HG03558 (cell line): Measurements from ENCODE around the gene CCDC186.
"Not testable (repeated sequence)": the region's sequence is repeated elsewhere in the genome, so short reads cannot be mapped to it uniquely, and the experiment has no call there.

ENCODE experiments used
- ATAC-seq: cut with Tn5 transposase; IDR thresholded peaks from one replicate; pipeline ENCODE4 v1.9.1; 2021; ENCODE audit warnings: moderate number of reproducible peaks; ENCODE audit not compliant: unreplicated experiment; ENCODE audit errors: extremely low read depth

The CCDC186 gene

DNA sequence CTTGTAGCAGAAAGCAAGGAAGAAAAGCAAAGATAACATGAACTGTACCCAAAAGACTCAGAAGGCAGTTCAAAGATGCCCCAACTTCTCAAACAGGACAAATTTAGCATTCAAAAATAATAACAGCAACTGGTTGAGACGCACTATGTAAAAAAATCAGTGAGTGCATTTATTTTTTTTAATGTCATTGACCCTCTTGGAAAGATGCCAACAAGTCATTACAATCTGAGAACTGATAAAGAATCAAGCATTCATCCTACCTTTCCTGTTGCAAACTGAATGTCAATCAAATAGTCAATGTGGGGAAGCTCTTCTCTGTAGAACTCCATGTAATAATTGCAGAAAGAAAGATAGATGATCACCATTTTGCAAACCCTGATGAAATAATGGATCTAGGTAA lies 1.7 kb upstream of the CCDC186 start:
- ATAC-seq, result no peak

DNA sequence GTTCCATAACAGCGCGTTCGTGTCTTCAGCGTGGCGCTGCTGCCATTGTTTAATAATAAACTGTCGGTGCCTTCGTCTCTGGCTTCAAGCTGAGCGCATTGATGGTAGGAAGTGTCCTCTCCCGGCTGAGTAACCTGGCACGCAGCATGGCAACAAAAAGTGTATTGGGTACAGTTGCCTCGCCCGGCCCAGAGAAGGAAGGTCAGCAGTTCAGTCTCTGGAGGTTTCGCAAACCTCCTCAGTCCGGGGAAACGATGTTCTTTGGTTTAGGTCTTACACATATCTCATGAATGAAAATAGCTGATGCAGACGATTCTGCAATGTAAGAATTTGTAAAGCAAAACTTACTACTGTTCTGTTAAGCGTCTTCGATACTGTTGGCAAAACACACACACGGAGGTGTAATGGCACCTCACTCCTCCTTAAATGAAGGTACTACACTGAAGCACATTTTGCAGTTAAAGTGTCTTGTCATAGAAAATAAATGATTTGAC lies 739 bp upstream of the CCDC186 start:
- ATAC-seq, result no peak

DNA sequence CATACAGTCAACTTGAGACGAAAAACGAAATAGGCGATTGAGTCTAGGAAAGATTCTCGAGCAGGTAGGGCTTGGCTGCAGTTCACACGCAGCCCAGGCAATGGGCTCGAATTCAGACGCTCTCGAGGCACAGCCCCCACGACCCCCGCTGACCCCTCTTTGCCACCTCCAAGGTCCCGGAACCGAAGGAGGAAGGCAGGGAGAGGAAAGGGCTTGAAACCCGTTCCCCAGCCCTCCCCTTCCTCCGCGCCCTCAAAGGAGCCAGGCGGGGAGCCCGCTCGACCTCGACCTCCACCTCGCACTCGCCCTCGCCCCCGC lies 441 bp downstream of the CCDC186 start:
- no peak for ATAC-seq

DNA sequence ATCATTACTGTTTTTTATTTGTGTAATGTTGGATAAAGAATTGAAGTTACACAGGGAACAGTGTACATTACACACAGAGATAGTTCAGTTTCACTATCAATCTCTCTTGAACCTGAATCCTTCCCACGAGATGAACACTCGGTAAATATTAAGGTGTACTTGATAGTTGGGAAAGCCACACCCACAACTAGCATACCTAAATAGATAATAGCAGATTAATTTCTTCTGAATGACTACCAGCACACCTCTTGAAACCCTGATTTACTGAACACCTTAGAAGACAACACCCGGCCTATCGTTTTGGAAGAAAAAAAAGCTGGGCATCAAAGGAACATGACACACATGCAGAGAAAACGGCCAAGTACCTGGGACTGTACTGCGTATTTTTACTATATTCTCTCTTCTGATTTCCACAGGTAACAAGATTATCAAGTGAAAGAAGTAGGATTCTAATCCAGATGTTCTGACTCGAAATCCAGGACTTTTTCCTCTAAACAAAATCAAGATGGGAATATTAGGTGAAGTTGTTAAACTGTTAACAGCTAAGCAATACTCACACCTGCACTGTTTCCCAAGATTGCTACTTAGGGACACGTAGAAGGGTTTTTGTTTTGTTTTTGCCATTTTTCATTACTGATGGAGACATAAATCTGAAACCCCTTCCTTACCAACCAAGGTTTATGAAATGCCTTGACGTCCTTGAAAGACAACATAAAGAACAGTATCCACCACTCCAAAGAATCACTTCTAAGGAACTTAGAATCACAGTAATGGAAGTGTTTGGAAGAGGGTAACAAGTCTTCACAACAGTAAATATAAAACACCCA lies 1.0 kb downstream of the CCDC186 start:
- no peak for ATAC-seq

DNA sequence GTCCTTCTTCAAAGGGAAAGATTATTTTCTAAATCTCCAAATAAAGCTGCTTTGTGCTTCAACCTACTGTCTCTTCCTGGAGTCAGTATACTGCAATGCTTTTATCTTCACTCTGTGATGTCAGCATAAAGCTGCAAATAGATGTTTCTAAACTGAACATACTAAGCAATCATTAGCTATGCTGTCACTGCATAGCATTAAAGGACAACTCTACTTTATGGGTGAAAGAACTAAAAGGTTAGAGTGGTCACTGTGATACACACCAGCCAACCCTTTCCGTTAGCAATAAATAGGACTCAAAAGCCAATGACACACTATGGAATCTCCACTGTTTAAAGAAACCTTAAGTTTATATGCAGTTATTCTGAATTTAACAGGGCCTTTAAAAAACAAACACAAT lies 1.8 kb downstream of the CCDC186 start:
- ATAC-seq, result no peak

DNA sequence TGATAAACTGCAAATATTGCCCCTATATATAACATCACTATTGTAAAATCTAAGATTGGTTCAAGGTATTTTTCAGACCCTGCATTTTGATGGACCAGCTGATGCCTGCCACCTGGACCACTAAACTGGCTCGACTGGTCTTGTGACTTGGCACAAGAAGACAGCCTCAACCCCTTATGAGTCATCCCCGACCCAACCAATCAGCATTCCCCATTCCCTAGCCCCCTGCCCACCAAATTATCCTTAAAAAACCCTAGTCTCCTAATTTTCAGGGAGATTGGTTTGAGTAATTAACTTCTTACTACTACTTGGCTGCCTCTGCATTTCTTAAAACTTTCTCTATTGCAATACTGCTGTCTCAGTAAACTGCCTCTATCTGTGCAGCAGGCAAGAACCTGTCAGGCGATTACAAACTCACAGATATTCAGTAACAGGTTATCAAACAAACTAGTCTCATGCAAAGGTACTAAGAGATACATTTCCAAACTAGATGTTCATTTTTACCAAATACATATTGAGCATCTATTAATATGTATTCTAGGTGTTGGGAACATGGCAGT lies 5.5 kb downstream of the CCDC186 start:
- no peak for ATAC-seq

DNA sequence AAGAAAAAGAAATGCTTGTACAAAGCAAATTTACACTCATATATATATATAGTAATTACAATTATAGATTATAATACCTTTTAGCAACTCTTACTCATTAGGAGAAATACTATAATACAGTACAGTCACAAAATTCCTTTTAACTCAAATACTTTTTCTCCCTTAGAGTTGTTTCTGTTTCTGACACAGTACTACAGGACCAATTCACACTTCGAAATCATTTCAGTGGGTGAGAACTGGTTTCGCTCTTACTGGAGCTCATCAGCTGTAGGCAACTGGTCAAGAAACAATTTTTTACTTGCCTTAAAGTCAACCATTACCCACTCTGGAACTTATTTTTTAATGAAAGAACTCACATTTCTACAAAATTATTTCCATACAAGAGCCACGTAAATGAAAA lies 6.0 kb downstream of the CCDC186 start:
- no peak for ATAC-seq

DNA sequence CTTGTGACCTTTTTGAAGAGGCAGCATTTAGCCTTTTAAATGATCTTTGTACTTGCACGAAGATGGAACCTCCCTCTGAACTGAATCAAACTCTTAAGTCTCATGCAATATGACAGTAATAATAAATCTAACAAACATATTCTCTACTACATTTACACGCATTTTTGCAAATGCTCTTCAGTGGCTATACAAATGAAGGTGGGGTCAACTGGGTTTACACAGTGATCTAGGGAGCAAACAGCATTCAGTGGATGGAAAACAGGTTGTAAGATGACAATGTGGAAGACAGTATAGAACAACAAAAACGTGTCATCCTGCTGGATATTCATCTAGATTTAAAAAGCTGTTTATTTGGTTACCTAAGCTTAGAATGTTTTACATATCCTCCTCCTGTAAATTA lies 7.5 kb downstream of the CCDC186 start:
- ATAC-seq, result no peak

DNA sequence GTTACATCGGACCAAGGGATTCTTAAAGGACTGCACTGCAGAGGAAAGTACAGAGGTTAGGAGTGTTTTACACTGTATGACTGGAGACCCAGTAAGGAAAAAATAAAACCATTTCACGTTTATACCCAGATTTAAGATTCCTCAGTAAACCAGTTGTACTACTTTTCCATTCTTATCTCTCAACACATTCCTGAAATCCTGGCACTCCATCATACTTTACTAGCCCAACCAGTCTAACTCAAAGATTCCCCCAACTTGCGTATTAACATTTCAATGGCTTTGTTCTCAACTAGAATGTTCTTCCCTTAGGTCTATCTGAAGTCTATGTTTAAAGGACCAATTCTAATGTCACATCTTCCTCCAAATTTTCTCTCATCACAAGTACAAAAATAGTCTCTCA lies 8.0 kb downstream of the CCDC186 start:
- ATAC-seq, result no peak

DNA sequence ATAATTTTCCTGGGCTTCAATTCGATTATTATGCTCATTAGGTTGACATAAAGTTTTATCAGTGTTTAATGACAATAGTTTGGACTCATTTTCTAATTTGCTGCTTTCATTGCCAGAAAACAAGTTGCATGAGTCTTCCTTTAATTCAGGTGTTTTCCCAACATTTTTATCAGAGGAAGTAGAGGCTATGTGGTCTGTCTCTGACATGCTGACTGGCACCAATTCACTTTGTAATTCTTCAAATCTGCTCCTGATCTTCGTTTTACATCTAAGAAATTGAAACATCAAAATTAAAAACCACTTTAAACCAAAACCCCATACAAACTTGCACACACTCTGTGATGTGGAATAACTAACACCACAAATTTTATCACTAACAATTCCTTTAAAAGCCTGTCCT lies 10.9 kb downstream of the CCDC186 start:
- ATAC-seq, result no peak

DNA sequence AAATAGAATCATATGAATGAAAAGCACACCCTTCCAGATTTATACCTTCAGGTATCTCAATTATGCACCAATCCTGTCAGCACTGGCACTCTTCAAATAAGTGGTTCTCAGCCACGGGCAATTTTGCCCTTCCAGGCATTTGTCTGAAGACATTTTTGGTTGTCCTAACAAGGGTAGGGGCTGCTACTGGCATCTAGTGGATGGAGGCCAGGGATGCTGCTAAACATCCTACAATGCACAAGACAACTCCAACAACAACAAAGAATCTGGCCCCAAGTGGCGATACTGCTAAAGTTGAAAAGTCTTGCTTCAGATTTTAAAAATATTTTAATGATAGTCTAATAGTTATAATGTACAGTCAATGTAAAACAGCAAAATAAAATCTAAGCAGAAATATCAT lies 16.1 kb downstream of the CCDC186 start:
- no peak for ATAC-seq

DNA sequence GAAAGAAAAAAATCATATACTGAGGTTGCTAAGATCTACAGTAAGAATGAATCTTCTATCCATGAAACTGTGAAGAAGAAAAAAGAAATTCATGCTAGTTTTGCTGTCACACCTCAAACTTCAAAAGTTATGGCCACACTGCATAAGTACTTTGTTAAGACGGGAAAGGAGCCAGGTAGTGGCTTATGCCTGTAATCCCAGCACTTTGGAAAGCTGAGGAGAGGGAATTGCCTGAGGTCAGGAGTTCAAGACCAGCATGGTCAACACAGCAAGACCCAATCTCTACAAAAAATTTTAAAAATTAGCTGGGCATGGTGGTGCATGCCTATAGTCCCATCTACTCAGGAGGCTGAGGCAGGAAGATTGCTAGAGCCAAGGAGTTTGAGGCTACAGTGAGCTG lies 22.1 kb downstream of the CCDC186 start:
- no peak for ATAC-seq

DNA sequence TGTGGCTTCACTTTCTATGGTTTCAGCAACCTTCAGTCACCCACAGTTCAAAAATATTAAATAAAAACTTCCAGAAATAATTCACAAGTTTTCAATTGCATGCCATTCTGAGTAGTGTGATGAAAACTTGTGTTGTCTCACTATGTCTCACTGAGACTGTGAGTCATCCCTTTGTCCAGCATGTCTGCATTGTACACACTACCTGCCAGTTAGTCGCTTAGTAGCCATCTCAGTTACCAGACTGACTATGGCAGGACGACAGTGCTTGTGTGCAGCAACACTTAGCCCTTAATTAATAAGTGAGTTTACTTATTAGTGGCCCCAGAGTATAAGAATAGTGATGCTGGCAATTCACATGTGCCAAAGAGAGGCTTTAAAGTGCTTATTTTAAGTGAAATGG lies 22.5 kb downstream of the CCDC186 start:
- no peak for ATAC-seq

DNA sequence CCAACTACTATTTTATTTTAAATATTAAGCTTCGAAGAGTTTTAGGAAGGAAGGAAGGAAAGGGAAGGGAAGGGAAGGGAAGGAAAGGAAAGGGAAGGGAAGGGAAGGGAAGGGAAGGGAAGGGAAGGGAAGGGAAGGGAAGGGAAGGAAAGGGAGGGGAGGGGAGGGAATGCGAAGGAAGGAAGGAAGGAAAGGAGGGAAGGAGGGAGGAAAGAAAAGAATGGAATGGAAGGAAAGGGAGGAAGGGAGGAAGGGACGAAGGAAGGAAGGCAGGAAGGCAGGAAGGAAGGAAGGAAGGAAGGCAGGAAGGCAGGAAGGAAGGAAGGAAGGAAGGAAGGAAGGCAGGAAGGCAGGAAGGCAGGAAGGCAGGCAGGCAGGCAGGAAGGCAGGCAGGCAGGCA lies 24.5 kb downstream of the CCDC186 start:
- not testable (repeated sequence) for ATAC-seq

DNA sequence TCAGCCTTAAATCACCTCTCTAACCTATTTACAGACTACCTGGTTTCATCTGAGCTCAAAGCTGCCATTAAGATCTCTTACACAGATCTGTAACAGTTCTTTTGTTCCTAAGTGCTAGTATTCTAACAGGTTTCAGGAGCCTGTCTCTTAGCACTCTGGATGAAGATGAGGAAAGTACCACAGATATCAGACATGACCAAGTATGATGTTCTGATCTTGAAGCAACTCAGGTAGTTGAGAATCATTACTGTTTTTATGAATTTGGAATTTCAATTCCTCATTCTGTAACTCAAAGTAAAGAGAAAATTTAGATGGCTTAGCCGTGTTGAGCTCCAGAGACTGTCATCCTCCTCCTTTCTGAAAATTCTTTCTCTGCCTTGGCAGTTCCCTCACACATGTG lies 30.8 kb downstream of the CCDC186 start:
- no peak for ATAC-seq

DNA sequence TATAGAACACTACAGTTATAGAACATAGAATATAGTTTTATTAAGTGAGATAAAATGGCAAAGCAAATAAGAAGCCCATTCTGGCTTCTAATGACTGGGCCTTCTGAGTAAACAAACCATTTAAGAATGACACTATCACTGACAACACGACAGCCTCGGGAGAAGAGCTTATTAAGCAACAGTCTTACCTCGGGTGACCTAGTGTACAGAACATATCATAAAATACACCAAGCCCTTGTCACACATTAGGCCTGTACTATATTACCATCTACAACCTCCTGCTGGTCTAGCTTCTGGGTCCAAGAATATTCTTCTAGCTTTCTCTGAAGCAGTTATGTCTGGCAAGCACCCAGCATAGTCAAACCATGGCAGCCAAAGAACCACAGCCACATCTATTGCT lies 32.0 kb downstream of the CCDC186 start:
- no peak for ATAC-seq

DNA sequence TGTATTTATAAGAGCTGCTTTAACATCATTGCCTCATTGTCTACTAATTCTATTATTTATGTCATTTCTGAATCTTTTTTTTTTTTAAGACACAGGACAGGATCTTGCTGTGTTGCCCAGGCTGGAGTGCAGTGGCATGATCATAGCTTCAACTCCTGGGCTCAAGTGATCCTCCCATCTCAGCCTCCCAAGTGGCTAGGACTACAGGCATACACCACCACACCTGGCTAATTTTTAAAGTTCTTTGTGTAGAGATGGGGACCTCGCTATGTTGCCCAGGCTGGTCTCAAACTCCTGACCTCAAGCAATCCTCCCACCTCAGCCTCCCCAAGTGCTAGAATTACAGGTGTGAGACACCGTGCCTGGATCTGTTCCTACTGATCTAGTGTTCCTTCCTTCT lies 33.2 kb downstream of the CCDC186 start:
- ATAC-seq, result not testable (repeated sequence)

DNA sequence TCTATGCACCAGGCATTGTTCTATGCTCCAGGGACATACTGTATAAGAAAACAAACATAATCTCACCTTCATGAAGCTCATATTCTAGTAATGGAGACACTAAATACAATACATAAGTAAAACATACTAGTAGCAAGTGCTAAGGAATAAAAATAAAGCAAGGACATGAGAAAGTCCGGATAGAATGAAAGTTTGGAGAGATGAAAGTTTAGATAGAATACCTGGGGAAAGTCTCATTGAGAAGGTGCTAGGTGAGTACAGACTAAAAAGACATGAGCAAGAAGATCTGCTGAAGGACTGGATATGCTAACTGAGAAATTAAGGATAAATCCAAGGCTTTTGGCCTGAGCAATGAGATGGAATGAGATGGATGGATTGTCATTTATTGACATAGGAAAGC lies 34.0 kb downstream of the CCDC186 start:
- ATAC-seq, result no peak

DNA sequence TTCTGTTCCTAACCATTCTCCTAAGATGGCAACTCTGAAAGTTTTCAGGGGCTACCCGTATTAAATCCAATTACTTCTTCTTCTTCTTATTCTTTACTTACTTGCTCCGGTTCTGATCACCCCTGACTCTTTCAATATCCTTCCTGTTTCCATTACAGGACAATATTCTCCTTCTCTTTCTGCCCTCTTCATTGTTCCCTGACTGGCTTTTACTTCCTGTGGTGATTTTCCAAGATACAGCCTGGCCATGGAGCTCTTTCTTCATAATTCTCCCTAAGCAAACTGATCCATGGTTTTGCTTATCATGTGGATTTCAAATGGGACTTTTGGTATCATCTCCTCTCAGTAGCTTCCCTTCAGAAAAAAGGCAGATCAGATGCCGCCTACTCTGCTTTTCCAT lies 35.4 kb downstream of the CCDC186 start:
- ATAC-seq, result no peak

DNA sequence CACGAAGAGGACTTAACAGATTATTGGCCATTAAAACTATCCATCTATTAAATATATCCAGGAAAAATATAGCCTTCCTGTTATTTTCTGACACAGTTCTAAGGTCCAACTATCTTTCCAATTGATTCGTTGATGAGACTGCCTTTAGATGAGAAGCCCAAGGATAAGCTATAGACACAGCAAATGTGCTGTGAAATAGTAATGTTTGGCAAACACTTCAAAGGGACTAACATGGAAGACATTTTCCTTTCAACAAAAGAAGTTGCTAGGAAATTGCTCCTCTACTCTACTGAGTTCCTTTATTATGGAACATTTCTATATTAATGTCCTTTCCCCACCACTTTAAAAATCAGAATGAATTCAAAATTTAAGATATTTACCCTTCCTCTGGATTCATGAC lies 38.5 kb downstream of the CCDC186 start:
- ATAC-seq, result no peak

DNA sequence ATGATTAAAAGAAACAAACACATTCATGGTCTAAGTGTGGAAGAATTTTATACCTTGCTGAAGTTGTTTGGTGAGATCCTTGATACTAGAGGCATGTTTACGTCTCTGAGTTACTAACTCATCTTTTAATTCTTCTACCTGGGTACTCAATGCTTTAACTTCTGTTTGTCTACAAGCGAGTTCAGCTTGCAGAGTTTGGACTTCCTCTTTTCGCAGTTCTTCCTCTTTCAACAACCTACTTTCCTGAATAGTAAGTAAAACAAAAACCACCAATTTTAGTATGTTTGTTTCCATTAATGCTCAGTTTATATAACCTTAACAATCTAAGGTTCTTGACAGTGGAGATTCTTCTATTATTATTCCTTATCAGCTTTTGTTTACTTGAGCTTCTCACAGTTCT lies 42.9 kb downstream of the CCDC186 start:
- ATAC-seq, result no peak

DNA sequence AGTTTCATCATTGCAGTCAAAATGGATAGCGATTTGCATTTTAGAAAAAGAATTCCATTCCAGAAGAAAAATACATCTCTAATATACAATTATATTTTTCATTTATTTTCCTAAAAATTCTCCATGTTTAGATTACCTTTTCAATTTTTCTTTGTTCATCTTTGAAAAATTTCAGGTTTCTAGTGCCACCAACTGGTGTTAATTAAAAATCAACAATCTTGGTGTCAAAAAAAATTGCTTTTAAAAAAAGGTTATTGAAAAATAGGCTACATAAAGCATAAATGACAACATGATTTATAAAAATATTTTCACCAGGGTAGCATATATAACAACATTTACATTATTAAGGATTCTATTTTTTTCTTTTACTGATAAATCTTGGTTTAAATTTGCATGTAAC lies 53.0 kb downstream of the CCDC186 start:
- no peak for ATAC-seq
